Activated CD4-positive, alpha-beta T cell treated with anti-CD3 and anti-CD28 coated beads, Interleukin-2, Interleukin-6, amounts not matched to agents 100 ng/mL and 50 ng/mL, durations not matched to agents 16 hours and 8 hours (primary cell): ENCODE results near the gene MET.
"Not testable (repeated sequence)": the region's sequence is repeated elsewhere in the genome, so short reads cannot be mapped to it uniquely, and the experiment has no call there.

Source experiments
- DNase-seq: peaks from one replicate; pipeline ENCODE4 v3.0.0-alpha.2; 2020

Gene MET

DNA sequence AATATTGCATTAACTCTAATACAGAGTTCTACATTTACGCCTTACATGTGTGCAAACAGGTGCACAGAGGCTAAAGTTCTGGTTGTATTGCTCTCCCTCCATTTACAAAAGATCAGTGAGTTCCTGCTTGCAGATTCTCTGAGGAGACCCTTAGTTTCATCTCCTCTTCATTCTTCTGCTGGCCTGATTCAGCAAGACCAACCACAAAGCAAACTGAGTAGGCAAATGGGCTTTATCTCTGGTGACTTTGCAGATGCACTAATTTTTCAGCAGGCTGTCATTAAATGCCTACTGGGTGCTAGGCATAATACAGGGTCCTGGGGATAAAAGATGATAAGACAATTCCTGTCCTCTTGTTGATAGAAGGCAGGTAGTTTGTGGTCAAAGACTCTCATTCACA, 56.4 kb downstream of the MET start:
- no peak for DNase-seq

DNA sequence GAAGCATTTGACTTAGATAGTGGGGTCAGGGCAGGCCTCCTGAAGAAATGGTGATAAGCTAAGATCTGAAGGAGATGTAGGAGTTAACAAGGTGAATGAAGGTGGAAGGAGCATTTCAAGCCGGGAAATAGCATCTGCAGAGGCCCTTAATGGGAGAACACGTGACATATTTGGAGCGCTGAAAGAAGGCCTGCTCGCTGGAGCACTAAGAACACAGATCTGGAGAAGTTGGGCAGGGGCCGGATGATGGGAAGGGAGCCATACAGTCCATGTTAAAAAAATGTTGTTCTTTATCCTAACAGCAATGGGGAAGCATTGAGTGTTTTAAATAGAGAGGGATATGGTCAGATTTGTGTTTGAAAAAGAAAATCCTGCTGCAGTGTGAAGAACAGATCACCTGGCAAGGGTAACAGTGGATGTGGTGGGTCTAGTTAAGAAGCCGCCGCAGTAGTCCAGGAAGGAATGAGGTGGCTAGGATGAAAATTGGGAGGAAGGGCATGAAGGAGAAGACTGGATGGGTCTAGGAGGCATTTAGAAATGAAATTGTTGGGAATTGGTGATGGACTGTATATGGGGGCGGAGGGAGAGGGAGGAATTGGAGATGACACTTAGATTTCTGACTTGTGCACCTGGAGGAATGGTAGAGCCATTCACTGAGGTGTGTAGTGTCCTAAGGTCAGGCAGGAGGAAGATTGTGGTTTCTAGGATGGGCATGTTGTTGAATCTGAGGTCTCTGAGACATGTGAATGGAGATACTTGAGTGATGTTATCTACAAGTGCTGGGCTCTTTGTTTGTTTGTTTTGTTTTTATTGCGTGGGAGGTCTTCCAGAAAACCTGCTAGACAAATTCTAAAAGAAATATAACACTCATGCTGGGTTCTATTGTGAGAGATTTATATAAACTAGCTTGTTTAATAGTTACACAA, 58.4 kb downstream of the MET start:
- no peak for DNase-seq

DNA sequence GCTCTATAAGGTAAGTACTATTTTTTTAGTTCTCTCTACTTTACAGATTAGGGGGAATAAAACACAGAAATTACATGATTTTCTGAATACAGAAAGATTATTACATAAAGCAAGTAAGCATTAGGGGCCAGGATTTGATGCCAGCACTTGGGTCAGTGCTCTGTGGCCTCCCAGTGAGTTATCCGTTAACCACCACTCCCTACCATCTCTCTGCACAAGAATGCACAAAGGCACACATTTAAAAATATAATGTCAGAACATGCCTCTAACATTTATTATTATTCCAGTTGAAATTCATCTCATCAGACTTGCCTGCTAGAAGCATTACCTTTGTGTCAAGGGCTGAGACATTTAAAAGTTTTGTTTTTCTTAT, 59.0 kb downstream of the MET start:
- no peak for DNase-seq

DNA sequence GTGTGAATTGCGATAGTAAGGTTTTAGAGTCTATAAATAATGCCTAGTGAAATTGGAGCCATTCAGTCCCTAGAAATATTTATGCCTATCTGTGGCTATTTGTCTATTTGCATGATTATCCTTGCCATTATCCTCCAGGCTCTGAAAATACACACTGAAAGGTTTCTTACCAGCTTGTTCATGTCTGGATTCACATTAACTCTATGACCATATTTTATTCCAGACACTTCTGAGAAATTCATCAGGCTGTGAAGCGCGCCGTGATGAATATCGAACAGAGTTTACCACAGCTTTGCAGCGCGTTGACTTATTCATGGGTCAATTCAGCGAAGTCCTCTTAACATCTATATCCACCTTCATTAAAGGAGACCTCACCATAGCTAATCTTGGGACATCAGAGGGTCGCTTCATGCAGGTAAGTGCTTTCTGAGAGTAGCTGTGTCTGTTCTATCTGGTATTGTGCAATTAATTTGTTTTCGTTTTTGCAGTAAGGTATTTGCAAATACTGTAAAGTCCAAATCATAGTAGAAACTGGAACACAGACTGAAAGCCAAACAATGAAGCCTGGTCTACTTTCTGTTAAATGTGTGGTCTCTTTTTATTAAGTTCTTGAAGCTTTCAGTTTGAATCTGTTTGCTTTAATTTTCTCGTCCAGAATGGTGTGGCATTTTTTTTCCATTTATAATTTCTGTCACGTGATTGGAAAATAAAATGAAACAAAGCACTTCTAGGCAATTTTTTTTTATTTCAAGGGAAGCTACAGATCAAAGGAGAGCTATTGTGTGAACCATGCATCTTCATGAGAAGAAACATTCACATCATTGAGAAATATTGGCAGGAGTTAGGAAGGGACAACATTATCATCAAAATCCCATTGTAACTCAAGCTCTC, 59.7 kb downstream of the MET start:
- DNase-seq: no peak

DNA sequence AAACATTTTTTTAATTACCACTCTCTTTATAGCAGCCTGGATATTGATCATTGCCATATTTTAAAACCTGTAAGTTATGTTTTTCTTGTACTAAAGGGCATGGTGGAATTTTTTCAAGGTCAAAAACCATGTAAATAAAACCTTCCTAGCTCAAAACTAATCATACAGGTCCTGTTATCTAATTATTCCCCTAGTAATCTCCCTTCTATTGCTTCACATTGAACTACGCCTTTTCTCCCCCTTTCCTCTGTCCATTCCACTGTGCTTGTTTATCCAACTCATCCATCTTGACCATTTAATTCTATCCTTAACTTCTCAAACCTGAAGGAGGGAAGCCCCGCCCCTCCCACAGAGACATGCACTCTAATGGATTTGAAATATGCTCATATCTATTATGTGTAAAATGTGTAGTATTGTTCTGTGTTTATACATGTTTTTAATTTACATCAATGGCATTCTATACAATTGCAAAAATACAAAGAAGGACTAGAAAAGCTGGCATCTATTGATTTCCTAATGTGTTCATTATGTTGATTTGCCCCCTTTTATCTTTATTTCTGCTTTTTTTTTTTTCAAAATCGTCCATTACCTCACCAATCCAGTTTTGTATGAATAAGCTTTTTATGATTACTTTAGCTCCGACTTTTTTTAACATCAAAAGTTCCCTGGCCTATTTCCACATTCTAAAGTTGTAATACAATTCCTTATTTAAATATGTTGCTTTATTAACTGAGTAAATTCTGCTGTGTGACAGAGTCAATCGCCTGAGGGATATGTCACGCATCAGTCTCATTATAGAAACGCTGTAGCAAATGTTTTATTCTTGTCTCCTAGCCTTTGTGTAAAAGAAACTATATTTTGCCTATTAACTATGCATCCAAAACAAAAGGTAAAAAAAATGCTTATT, 61.0 kb downstream of the MET start:
- no peak for DNase-seq

DNA sequence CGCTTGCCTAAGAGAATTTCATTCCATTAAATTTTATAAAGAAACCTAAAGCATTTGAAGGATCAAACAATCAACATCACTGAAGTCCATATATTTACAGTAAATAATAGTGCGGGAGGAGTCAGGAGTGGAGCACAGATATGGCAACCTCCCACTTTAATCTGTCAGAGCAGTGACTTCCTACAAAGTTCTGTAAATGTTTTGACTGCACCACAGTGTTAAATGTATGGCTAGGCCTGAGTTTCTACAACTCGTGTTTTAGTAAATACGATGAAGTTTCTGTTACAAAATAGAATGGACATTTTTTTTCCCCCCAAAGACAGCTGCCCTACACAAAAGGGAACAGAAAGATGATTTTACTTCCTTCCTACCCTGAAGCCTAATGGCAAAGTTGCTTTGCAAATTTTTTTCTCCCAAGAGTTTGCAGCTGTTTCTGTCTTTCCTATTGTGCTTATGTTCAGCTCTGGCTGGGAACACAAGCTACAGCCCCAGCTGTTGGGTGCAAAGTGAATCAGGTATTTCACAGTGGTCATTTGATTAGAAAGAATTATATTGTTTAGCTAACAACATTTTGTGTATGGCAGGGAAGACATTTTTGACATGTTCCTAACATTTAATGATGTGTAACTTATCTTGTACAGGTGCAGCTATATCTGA, 62.1 kb downstream of the MET start:
- DNase-seq: no peak

DNA sequence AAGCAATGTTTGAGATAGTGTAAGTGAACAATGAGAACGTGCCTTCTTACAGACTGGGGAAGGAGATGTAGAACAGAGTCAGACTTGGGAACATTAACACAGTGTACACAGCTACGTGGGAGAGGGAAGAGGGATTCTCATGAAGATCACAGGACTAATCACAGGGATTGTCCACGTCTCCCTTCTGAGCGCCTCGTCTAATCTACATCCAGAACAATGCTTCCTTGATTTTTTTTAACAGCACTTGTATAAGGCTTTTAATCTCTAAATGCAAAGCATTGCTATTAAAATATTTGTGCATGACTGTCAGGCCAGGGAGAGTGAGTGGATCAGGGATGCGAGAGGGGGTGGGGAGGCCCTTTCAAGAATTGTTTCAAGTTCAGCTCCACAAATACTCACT, 62.7 kb downstream of the MET start:
- no peak for DNase-seq

DNA sequence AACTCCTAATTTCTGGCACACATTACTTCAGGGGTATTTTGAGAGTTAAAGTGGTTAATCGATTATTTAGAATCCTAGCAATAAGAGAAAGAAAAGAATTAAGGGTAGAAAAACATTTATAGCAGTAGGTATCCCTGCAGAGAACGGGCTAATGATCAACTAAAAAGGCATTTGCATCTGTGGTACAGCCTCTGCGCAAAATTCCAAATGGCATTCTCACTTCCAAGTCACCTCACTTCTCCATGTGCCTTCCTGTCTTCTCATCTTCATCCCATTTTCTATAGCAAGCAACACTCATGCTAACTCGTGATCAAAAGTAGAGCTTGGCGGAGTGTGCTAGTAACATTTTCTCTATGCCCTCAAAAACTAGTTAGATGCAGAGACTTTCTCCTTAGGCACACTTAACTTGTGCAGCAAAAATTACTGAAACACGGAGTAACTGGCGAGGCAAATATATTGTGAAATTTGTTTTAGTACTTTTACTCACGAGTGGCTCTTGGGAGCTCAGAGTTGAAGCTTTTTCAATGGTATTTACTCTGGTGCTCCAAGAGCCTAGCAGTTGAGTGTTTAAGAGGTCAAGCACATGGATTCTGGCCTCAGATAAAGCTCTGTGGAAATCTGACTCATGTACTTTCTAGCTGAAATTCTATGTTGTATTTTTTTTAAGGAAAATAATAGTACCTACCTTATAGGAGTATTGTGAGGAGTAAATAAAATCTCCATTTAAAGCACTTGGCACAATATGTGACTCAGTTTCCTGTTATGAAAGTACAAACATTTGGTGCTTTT, 65.1 kb downstream of the MET start:
- no peak for DNase-seq

DNA sequence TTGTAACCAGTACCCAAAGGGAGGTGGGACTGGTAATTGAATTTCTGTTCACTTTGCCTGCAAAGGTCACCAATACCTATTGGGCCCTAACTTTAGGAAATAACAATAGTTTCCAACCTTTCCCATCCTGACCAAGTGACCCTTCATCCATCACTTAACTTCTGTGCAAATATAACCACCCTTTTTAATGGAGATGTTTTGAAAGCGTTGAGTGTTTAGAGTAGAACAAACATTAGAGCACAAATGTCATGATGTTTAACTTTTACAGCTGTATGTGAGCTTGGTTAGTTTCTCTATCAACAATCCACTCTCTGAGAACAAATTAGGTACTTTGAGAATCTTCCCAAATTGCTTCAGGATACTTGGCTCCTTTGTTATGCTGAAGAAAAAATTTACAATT, 66.4 kb downstream of the MET start:
- no peak for DNase-seq

DNA sequence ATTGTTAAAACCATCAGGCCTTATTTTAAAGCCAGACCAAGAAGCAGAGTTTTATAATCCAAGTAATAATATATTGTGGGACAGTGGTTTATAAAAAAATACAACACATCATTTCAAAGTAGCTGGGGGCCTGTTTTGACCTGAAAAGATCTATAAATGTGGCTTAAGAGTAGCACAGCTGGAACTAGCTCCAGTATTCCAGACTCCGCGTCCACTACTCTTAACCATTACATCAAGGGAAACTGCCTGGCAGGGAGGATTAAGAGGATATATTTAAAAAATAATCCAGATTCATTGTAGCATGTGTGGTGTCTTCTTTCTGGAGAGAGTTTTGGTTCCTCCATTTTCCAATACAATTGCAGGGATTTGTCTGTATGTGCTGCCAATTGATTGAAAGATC, 67.3 kb downstream of the MET start:
- DNase-seq: no peak

DNA sequence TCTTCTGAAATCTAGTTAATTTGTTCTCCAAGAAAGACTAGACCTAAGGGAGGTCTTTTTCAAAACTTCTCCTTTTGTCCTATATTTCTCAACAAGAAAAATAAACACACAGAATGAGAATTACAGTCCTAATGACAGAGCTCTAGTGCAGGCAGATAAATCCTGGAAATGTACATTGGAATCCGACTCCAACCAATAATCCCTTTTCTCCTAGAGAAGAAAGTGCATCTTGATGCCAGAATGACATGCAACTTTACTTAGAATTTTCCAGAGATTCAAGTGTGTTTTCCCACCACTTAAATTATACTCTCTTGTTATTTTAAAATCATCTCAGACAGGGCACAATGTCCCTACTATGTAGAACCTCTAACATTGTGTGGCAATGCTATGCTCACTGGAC, 68.2 kb downstream of the MET start:
- DNase-seq: no peak

DNA sequence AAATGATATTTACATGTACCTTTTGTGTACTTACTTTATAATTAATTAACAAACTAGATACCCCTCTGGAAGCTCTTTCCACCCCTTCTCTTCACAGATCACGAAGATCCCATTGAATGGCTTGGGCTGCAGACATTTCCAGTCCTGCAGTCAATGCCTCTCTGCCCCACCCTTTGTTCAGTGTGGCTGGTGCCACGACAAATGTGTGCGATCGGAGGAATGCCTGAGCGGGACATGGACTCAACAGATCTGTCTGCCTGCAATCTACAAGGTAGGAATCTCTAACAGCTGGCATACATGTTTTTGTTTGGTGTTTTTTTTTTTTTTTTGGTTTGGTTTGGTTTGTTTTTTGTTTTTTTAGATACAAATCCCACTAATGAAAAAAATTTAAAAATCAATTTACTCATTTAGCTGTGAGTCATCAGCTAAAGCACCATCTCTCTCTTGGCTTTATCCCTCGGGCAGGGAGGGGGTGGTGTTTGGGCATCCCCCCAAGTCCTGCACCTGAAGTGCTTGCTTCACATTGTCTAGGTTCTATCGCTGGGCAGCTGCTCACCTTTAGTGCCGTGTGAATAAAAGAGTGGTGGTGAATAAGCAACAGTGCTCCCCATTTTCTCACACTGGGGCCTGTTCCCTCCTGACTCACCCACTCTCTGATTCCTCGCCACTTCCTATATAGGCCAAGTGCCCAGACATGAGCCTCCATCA, 68.9 kb downstream of the MET start:
- no peak for DNase-seq

DNA sequence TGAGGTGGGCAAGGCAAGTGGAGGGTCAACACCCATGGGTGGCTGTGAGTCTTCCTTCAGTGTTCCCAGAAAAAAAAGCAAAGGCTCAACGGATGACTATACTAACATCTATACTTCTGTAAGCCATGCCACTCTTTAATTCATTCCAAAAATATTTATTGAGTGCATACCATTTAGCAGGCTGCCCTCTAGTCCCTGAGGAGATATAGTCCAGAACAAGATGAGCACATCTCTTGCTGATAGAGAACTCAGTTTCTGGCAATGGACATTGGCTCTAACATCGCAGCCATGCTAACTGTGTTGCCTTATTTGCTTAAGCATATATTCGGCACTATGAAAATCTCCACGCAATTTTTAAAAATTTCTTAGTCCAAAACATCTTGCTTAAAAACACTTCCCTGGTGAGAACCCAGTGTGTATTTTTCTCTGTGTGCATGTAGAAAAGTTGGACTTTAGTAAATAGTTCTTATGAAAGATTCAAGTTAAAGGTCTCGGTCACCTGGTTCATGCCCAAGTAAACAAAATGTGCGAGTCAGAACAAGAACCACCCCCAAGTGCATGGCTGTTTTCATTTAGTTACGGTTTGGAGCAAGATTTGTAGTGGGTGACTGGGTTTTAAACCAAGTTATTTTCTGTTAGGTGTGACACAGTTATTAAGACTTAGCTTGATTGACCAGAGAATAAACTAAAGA, 69.8 kb downstream of the MET start:
- DNase-seq: no peak

DNA sequence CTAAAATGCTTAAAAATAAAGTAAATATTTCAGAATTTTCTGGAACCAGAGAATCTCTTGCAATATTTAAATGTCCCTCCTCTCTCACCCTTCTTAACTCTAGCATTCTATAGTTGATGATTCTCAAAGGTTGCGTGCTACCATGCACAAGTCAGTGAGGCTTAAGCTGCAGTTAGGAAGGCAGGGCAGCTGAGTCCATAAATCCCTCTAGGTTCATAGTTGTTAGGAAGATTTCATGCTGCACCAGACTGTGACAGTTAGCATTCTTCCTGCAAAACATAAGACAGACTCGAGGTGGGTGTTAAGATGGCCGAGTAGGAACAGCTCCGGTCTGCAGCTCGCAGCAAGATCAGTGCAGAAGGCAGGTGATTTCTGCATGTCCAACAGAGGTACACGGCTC, 70.6 kb downstream of the MET start:
- DNase-seq: no peak

DNA sequence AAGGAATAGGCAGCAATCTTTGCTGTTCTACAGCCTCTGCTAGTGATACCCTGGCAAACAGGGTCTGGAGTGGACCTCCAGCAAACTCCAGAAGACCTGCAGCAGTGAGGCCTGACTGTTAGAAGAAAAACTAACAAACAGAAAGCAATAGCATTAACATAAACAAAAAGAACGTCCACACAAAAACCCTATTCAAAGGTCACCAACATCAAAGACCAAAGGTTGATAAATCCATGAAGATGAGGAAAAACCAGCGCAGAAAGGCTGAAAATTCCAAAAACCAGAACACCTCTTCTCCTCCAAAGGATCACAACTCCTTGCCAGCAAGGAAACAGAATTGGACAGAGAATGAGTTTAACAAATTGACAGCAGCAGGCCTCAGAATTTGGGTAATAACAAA, 71.8 kb downstream of the MET start:
- not testable (repeated sequence) for DNase-seq

DNA sequence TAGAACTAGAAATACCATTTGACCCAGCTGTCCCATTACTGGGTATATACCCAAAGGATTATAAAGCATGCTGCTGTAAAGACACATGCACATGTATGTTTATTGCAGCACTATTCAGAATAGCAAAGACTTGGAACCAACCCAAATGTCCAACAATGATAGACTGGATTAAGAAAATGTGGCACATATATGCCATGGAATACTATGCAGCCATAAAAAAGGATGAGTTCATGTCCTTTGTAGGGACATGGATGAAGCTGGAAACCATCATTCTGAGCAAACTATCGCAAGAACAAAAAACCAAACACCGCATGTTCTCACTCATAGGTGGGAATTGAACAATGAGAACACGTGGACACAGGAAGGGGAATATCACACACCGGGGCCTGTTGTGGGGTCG, 74.4 kb downstream of the MET start:
- not testable (repeated sequence) for DNase-seq

DNA sequence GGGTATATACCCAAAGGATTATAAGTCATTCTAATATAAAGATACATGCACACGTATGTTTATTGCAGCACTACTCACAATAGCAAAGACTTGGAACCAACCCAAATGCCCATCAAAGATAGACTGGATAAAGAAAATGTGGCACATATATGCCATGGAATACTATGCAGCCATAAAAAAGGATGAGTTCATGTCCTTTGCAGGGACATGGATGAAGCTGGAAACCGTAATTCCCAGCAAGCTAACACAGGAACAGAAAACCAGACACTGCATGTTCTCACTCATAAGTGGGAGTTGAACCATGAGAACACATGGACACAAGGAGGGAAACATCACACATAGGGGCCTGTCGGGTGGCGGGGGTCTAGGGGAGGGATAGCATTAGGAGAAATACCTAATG, 79.1 kb downstream of the MET start:
- not testable (repeated sequence) for DNase-seq

DNA sequence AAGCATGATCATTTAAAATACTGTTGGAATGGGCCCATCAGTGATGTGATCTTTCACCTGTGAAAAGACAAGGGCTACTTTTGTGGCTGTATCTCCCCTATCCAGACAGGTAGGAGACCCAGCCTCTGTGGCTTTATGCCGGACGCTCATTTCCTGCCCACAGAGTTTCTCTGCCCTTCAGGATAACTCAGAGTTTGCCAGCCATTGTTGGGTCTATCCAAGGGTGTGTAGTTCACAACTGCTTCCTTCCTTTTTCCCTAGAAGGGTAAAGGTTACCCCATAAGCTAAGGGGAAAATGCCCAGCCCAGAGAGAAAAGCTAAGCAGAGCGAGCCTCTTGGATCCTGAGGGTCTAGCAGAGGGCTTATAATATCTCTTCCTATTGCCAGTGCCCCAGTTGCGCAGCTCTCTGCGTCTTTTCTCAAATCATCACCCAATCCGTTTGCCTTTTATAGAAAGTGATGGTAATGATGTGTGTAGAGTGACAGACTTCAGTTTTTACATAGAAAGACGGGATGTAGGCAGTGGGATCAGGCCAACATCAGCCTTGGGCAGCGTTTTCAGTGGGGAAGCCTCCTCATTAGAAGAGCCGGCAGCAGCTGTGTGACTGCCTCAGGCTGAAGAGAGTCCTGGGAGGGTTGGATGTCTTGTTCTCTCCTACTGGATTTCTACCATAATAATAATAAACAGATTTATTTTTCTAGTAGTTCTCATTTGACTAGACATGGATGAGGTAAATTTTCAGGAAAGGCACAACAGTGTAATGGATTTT, 80.5 kb downstream of the MET start:
- no peak for DNase-seq

DNA sequence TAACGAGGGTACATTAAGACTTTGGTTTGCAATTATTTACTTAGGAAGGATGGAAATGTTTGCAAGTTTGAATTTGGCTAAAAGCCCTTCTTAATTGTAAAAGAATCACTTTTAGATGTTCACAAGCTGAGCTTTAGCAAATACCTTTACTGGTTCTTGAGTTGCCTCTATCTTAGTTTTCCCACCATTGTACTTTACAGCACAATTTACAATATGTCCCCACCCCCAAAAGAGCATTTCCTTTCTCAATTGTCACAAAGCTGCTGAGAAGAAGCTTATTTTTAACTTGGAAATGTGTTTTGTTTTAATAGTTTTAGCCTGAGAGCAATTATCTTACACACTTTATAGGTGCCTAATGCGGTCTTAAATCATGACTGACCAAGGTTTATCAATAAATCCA, 81.1 kb downstream of the MET start:
- no peak for DNase-seq

DNA sequence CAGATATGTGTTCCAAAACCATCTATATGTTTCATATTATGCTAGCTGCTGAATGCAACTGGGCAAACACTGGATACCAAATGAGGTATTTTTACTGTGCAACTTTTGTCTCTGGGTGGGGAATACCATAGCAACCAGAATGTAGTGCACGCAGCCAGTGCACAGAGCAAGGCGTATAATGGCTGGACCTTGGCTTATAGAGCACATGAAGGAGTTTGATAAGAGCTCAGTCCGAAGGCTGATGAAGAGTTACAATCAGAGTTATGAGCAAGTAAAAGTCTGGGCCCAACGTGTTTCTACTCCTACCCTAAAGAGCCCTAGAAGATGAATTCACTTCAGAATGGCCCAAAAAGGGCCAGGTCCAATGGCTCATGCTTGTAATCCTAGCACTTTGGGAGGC, 82.2 kb downstream of the MET start:
- no peak for DNase-seq
